ENCODE results near the gene AMOTL1. TPM values are rescaled to one million over a fixed set of nuclear protein-coding genes. Genes with fewer than 3 reads are reported as not detected.
"Not testable (repeated sequence)": the region's sequence is repeated elsewhere in the genome, so short reads cannot be mapped to it uniquely, and the experiment has no call there.

Gene AMOTL1
- polyA plus RNA-seq, 3 donors, result 39.9 to 47.8 (median 45.4) TPM

- peak; percentile 76 for DNase-seq
Observed at GRCh38 chr11:94876645-94877442, 108.7 kb downstream of the AMOTL1 start.

- no peak for DNase-seq
Observed at GRCh38 chr11:94877443-94878200, 109.5 kb downstream of the AMOTL1 start.

GRCh38 chr11:94879006-94879405, 110.8 kb downstream of the AMOTL1 start:
- no peak for DNase-seq

GRCh38 chr11:94880216-94880615, 112.1 kb downstream of the AMOTL1 start:
- DNase-seq, result no peak

DNA sequence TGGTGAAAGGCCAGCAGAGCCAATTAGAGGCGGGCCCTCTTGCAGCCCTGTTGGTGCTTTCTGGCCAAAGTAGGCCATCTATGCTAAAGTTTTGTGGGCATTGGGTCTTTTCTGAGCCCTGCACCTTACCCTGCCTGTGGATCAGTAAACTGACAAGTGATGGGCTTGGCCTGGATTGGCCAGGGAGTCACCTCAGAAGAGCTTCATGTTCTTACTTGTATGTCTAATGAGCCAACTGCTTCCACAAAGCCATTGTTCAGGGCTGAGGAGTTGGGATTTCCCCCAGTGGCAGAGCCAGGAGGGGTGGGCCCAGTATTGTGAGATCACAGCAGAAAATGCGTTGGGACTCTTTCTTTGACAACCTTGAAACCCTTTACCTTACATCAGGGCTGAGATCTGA, 114.8 kb downstream of the AMOTL1 start:
- DNase-seq, result no peak

DNA sequence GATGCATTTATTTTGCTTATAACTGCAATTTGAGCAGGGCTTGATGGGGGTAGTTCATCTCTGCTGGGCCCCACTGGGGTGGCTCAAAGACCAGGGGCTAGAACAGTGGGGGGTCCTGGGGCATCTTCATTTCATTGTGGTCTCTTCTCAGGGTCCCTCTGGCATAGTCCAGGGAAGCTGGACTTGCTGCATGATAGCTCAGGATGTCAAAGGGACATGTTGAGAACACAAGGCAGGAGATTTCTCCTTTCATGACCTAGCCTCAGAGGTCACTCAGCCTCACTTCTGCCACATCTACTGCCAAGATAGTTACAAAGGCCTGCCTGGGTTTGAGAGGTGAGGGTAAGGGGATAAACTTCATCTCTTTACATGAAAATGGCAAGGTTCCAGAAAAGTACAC, 115.7 kb downstream of the AMOTL1 start:
- DNase-seq, result no peak

DNA sequence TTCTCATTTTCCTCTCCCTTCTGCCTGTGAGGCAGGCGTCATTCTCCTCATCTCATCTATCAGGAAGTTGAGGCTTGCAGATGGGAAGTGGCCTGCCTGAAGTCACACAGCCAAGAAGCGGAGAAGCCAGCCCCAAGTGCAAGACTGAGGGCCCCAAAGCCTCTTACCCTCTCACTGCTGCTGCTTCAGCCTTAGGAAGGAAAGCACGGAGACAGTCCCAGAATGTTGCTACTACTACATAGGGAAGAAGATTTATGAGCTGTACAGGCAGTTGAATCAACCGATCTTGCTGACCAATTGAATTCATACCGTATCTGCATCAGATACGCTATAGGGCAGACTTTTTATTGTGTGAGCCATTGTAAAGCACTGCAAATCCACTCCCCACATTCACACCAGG, 116.2 kb downstream of the AMOTL1 start:
- no peak for DNase-seq

GRCh38 chr11:94885133-94885532, 117.0 kb downstream of the AMOTL1 start:
- DNase-seq, result no peak

GRCh38 chr11:94885581-94885980, 117.4 kb downstream of the AMOTL1 start:
- DNase-seq, result no peak

DNA sequence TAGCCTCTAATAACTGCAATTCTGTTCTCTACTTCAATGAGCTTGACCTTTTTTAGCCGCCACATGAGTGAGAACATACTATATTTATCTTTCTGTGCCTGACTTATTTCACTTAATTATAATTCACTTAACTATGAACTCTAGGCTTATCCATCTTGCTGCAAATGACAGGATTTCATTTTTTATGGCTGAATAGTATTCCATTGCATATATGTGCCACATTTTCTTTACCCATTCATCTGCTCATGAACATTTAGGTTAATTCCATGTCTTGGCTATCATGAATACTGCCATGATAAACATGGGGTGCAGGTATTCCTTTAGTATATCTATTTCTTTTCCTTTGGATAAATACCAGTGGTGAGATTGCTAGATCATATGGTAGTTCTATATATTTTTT, 120.0 kb downstream of the AMOTL1 start:
- DNase-seq, result no peak

GRCh38 chr11:94895451-94895850, 127.3 kb downstream of the AMOTL1 start:
- DNase-seq, result no peak

- no peak for DNase-seq
Observed at GRCh38 chr11:94895971-94896370, 127.8 kb downstream of the AMOTL1 start.

GRCh38 chr11:94897330-94897768, 129.2 kb downstream of the AMOTL1 start:
- DNase-seq, result peak; percentile 38

DNA sequence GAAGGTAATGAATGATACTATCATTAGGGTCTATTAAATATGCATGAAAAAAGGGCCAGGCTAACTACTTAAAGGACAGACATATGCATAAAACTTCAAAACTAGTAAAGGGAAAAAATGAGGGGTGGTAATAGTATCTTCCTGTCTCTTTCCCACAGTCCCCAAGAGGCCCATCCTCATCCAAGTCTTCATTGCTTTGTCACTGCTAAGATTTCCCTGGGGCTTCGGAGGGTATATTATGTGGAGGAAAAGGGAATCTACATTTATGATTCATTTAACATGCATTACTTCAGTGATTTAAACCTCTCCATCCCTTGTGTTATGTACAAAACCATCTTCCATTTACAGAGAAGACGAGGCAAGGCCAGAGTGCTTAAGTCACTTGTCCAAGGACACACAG, 139.1 kb downstream of the AMOTL1 start:
- DNase-seq, result no peak

DNA sequence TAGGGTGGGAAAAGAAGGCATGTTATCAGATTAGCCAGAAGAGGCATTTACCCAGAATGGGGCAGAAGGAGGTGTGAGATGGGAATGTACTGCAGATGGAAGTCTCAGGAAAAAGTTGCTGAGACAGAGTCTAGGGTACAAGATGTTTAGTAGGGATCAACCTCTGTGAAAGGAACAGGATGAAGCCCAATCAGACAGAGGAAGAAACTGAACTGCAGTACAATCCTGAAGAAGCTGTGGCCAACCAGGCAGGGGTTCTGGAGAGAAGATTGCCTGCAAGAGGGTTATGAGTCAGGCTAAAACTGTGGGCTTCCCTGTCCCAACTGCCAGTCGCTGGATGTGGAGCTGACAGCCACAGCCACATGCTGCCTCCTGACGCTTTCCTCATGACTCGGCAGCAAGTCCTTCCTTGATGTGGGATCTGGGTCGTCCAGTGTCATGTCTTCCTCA, 141.2 kb downstream of the AMOTL1 start:
- DNase-seq, result no peak

DNA sequence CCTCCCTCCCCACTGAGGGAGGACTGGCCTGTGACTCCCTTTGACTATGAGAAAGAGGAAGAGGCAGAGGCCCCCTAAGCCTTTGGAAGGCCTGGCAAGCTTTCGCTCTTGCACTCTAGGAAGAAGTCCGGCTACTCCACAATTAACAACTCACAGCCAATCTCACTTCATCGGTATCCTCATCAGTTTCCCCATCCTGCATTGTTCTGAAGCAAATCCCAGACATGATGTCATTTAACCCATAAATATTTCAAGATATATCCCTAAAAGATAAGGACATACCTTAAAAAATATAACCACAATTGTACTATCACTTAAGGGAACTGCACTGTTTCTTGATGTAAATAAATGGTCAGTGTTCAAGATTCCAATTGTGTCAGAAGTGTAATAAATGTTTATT, 142.1 kb downstream of the AMOTL1 start:
- no peak for DNase-seq

DNA sequence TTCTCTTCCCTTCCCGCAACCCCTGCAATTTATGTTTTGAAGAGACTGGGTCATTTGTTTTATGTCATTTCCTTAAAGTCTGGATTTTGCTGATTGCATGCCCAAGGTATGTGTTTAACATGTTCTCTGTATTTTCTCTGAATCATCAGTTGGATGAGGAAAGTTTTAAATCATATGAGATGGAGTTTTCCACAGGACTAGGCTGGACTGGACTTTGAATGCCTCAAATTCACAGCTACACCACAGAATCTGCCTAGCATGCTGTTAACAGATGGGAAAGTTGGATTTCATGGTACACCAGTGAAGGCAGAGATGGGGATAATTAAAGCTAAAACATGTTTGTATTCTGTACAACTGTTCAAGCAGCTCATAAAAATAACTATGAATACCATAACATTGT, 142.6 kb downstream of the AMOTL1 start:
- DNase-seq, result no peak

DNA sequence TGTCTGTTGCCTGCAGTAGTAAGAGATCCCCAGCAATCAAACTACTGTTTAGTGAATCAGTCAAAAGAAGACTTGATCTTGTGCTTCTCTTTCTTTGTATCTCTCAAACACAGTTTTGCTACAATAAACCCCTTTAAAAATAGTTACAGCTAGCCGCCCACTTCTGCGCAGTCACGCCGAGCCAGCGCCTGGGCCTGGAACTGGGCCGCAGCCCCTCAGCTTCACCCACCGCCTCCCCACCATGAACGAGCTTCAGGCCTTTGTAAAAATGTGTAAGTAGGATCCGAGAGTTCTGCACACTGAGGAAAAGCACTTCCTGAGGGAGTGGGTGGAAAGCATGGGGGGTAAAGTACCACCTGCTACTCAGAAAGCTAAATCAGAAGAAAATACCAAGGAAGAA, 144.7 kb downstream of the AMOTL1 start:
- DNase-seq, result no peak

DNA sequence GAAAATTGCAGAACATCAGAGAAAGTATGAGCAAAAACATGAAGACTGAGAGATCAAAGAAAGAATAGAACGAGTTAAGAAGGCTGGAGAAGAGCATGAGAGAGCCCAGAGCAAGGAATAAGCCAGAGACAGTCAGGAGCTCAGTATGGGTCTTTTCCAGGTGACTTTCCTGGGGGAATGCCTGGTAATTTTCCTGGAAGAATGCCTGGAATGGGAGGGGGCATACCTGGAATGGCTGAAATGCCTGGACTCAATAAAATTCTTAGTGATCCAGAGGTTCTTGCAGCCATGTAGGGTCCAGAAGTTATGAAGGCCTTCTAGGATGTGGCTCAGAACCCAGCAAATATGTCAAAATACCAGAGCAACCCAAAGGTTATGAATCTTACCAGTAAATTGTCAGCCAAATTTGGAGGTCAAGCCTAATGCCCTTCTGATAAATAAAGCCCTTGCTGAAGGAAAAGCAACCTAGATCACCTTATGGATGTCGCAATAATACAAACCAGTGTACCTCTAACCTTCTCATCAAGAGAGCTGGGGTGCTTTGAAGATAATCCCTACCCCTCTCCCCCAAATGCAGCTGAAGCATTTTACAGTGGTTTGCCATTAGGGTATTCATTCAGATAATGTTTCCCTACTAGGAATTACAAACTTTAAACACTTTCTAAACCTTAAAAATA, 145.7 kb downstream of the AMOTL1 start:
- not testable (repeated sequence) for DNase-seq

DNA sequence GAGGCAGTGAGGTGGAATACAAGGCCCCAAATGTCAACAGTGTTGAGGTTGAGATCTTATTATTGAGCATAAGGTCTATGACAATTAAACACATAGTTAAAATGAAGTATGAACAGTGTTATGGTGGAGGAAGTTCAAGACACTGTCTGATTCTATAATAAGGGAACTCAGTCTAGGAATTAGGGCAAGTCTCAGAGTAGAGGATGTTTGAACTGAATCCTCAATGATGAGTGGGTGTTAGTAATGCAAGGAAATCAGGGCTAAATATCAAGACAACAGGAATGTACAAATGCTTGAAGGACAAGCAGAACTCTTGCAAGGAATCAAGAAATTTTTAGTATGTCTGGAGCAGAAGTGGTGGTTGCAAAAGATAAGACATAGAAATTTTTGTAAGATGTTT, 152.2 kb downstream of the AMOTL1 start:
- DNase-seq, result no peak

DNA sequence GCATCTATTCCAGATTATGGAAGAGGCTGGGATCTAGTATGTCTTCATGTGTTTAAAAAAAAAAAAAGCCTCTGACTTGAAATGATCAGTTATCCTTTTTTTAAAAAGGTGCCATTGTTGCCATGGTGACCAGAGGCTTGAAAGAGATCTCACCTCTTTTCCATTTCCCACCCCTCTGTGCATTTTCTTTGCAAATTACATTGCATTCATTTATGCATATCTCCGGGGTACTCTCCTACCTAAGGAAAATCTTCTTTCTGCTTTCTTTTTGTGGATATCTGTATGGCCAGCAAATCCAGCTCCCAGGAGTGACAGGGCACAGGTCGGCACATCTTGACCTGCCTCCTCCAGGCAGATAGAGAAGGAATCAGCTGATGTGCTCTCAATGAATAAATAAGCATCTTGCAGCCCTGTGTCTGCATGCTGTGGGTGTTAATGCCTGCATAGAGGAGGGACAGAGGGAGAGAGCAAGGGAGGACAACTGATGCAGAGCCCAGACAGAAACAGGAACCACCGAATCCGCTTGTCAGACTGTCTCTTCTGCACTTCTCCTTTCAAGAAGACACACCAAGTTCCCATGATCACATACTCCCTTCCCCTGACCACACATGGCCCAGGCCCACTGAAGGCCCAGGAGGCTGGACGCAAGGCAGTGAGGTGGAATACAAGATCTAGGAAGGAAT, 154.3 kb downstream of the AMOTL1 start:
- DNase-seq, result no peak

DNA sequence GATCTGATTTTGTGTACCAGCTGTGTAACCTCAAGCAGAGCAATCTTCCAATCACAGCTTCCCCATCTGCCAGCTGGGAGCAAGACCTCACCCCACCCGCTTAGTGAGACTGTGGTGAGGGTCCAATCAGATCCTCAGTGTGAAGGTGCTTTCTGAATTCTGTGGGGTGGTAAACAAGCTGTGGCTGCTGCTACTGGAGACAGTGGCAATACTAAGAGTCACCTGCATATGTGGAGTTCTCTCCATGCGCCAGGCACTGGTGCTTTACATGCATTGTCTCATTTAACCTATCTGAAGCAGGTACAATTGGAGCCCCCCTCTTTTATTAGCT, 154.8 kb downstream of the AMOTL1 start:
- DNase-seq, result no peak

Measured in renal pelvis (tissue), 4 donors.